HG03175 (cell line): ENCODE data around the gene SLC26A6.

ENCODE experiments used
- ATAC-seq: cut with Tn5 transposase; IDR thresholded peaks from one replicate; pipeline ENCODE4 v1.9.1; 2021; ENCODE audit warnings: mild to moderate bottlenecking, moderate library complexity; ENCODE audit not compliant: unreplicated experiment

Gene SLC26A6

DNA sequence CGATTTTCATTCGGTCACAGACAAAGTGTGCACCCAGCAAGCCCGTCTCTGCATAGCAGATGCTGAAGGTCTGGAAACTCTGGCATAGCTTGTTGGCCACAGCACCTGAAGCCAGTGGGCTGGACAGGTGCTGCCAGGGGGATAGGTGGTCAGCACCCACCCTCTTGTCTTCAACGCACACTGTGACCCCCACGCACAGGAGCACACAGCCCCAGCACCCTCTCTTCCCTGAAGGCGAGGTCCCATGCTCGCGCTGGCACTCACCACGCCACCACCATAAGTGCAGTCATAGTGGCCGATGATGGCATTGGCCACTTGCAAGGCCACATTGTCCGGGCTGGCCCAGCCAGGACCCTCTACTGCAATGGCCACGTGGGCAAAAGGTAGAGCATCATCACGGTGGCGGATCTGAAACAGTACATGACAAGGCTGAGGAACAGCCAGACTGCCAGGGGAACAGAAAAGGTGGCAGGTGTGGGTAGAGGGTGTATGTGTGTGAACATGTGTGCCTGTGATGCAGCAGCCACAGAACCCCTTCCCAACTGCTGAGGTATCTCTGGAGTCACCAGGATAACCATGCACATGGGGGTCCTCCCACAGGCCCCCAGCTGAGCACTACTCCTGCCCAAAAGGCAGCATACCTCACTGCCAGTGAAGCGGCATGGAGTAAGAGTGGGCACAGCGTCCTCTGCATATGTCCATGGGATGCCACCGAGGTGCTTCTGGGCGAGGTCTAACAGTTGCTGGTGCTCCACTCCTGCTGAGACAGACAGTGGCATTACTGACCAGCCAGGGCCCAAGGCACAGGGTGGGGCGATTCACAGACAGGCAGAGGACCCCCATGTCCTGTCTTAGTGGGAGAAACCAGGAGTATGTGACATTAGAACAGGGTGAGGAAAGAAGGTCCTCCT is 34.3 kb downstream of the SLC26A6 start:
- ATAC-seq: no peak

- ATAC-seq: no peak
Observed at GRCh38 chr3:48599509-48600285, 35.6 kb downstream of the SLC26A6 start.

DNA sequence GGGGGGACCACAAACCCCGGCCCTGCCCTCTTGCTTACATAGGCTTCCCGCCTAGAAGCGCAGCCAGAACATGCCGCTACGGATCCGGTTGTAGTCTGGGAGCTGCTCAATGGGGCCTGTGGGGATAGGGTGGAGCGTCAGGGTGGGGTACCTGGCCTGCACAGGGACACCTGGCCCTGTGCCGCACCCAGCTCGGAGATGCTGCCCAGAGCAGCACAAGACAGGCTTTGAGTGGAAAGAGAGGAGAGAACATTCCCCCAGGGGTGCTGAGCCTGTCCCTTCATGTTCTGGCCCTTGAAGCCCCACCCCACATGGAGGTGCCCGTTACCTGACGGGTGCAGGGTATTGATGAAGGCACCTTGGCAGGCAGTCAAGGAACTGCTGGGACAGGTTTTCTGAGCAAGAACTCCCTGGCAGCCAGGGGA is 36.2 kb downstream of the SLC26A6 start:
- no peak for ATAC-seq

GRCh38 chr3:48598323-48599076 is 36.8 kb downstream of the SLC26A6 start:
- no peak for ATAC-seq

- ATAC-seq: no peak
Observed at GRCh38 chr3:48597408-48597800, 37.9 kb downstream of the SLC26A6 start.

- no peak for ATAC-seq
Observed at GRCh38 chr3:48596676-48597407, 38.4 kb downstream of the SLC26A6 start.

GRCh38 chr3:48596157-48596556 is 39.1 kb downstream of the SLC26A6 start:
- ATAC-seq: no peak

- no peak for ATAC-seq
Observed at GRCh38 chr3:48595526-48596121, 39.6 kb downstream of the SLC26A6 start.

GRCh38 chr3:48595075-48595525 is 40.2 kb downstream of the SLC26A6 start, which contains the start of gene COL7A1:
COL7A1 (minus strand) TSS chr3:48595329; CDS start chr3:48595159, 170 bp downstream.
- no peak for ATAC-seq

DNA sequence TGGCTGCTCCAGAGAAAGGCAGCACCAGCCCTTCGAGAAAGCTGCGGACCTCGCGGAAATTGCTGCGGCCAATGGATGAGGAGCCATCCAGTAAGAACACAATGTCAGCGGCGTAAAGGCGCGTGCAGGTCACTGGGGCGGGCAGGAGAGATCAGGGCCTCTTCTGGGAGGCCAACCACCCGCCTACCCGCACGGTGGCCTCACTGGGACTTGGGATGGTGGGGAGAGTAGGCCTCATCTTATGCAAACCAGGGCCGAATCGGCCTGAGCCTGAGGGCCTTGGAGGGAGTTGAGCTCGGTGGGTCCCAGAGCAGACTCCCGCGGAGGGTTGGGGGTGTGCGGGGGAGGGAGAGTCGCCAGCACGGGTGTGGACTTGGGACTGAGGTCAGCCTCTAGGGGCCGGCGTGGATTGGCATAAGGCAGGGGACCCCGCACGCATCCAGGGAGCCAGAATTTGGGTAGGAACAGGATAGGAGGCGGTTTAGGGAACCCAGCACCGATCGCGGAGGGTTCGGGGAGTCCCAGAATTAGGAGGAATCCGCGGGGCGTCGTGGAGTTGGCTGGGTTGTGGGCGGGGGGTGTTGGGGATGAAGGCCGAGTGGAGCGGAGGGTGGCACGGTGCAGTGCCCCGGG is 40.7 kb downstream of the SLC26A6 start:
- no peak for ATAC-seq

DNA sequence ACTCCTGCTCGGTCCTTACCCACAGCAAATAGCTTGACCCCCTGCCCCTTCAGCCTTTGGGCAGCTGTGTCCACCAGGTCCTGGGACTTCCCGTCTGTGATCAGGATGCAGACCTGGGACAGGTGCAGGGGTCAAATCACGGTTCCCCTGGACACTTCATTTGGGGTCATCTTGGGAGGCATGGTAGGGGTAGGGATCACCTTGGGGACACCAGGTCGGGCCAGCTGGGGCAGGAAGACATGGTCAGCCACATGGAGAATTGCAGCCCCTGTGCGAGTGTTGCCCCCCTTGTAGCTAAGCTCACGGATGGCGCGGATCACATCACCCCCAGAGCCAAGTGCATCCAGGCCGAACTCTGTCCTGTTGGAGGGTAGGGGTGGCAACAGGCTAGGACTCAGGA is 41.9 kb downstream of the SLC26A6 start:
- ATAC-seq: no peak

- ATAC-seq: no peak
Observed at GRCh38 chr3:48592519-48593087, 42.7 kb downstream of the SLC26A6 start.

- ATAC-seq: no peak
Observed at GRCh38 chr3:48591886-48592518, 43.3 kb downstream of the SLC26A6 start.

GRCh38 chr3:48591436-48591835 is 43.8 kb downstream of the SLC26A6 start:
- ATAC-seq: no peak

GRCh38 chr3:48588230-48588629 is 47.0 kb downstream of the SLC26A6 start:
- ATAC-seq: no peak

DNA sequence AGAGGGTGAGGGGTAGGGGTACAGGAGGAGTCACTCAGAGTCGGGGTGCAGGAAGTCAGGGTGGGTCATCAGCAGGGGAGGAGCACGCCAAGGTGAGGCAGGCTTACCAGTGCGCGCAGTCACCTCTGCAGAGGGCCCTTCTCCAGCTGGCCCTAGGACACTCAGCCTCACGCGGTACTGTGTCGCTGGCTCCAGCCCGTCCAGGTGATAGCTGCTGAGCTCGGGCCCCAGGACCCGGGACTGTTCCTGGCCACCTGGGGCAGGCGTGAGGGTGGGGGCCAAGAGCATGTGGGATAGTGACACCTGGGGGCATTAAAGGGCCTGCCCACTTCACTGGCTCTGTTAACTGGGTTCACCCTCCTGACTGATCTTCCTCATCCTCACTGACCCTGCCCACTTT is 47.6 kb downstream of the SLC26A6 start:
- no peak for ATAC-seq

GRCh38 chr3:48585411-48585810 is 49.9 kb downstream of the SLC26A6 start:
- ATAC-seq: no peak

- no peak for ATAC-seq
Observed at GRCh38 chr3:48584836-48585235, 50.4 kb downstream of the SLC26A6 start.
